CD4-positive, alpha-beta memory T cell (primary cell): Measurements from ENCODE around the gene TEKT1. TPM values are rescaled to one million over a fixed set of nuclear protein-coding genes. Genes with fewer than 3 reads are reported as not detected.

Experiments
- CTCF ChIA-PET: fragments of 350-600 bp; sonication (Branson Sonifier 250); formaldehyde crosslinking; loops from one replicate; lab custom pipeline; 2021; ENCODE audit warnings: inconsistent platforms; ENCODE audit not compliant: partially characterized antibody; lab: Charles Lee
- POLR2A ChIA-PET: fragments of 350-600 bp; sonication (Branson Sonifier 250); formaldehyde crosslinking; loops from one replicate; lab custom pipeline; 2021; ENCODE audit not compliant: partially characterized antibody; lab: Charles Lee
- DNase-seq, 5 donors: peaks; one replicate each; pipeline versions ENCODE4 v3.0.0 to v3.0.0-alpha.2; 2020 to 2022; ENCODE audit warnings: mixed read lengths in 1 of 5
- H3K27ac ChIP-seq: one replicate; pipeline ENCODE4 v1.7.0; 2013; ENCODE audit warnings: low read depth, low read length
- H3K27me3 ChIP-seq: 2 replicates; pipeline ENCODE4 v1.7.0; 2013; ENCODE audit warnings: mild to moderate bottlenecking, low read length, moderate library complexity; ENCODE audit not compliant: insufficient read depth
- H3K36me3 ChIP-seq: 2 replicates; pipeline ENCODE4 v1.7.0; 2013; ENCODE audit warnings: mild to moderate bottlenecking, low read length, moderate library complexity; ENCODE audit not compliant: insufficient read depth
- H3K4me1 ChIP-seq: 2 replicates; pipeline ENCODE4 v1.7.0; 2013; ENCODE audit warnings: mild to moderate bottlenecking, low read length, moderate library complexity; ENCODE audit not compliant: insufficient read depth
- H3K4me3 ChIP-seq, 2 donors: one replicate each; pipeline ENCODE4 v1.7.0; 2013; ENCODE audit warnings: low read length in 2 of 2, mild to moderate bottlenecking in 1 of 2
- H3K9me3 ChIP-seq, 2 donors: one replicate each; pipeline ENCODE4 v1.7.0; 2013; ENCODE audit warnings: low read length in 2 of 2, control low read depth in 1 of 2; ENCODE audit not compliant: control insufficient read depth in 1 of 2
- H3K27ac Mint-ChIP-seq, 7 donors: one replicate each; pipeline ENCODE4 v1.8.0; 2020 to 2021; ENCODE audit warnings: mixed read lengths in 7 of 7, mild to moderate bottlenecking in 6 of 7, inconsistent platforms in 3 of 7, moderate library complexity in 3 of 7
- H3K27me3 Mint-ChIP-seq, 2 donors: one replicate each; pipeline ENCODE4 v1.8.0; 2020 to 2021; ENCODE audit warnings: mixed read lengths in 2 of 2
- H3K36me3 Mint-ChIP-seq, 2 donors: one replicate each; pipeline ENCODE4 v1.8.0; 2020 to 2021; ENCODE audit warnings: mixed read lengths in 2 of 2, inconsistent platforms in 1 of 2, mild to moderate bottlenecking in 1 of 2
- H3K4me1 Mint-ChIP-seq, 4 donors: one replicate each; pipeline ENCODE4 v1.8.0; 2020 to 2021; ENCODE audit warnings: mixed read lengths in 4 of 4, mild to moderate bottlenecking in 1 of 4
- H3K4me3 Mint-ChIP-seq, 8 donors: one replicate each; pipeline ENCODE4 v1.8.0; 2020 to 2021; ENCODE audit warnings: mixed read lengths in 8 of 8, mild to moderate bottlenecking in 7 of 8, moderate library complexity in 6 of 8, inconsistent platforms in 3 of 8
- H3K9me3 Mint-ChIP-seq, 8 donors: one replicate each; pipeline ENCODE4 v1.8.0; 2020 to 2021; ENCODE audit warnings: mixed read lengths in 8 of 8, mild to moderate bottlenecking in 5 of 8, inconsistent platforms in 3 of 8, moderate library complexity in 1 of 8
- intact Hi-C: fragments of 100-400 bp; cut with micrococcal nuclease; formaldehyde crosslinking; loops from one replicate; pipeline ENCODE4 v1.15.1; 2023
- polyA plus RNA-seq, 2 donors: library from polyadenylated mRNA; unstranded; fragments of 300-500 nt; fragmentation: Illumina TruSeq; gene quantifications; one replicate each; pipeline ENCODE4 v1.2.3, GENCODE V29; 2021
- total RNA-seq, 2 experiments: library from RNA; stranded (reverse); gene quantifications; one replicate each; pipeline ENCODE4 v1.2.3, GENCODE V29; 2021

Gene TEKT1
- total and polyA plus RNA-seq, 4 experiments from 2014 or later: not detected

GRCh38 chr17:6796887-6797490 lies 34.5 kb downstream of the TEKT1 start:
- no peaks in the 10 kb centered on the region for H3K36me3 Mint-ChIP-seq
- no peak overlapping the region for H3K27ac ChIP-seq

GRCh38 chr17:6796017-6796886 lies 35.3 kb downstream of the TEKT1 start:
- H3K4me1 Mint-ChIP-seq: no peaks in the 10 kb centered on the region
- ChIA-PET POLR2A (no interaction called here), CTCF (no interaction called here)
- Histone ChIP-seq H3K4me3 (no peak overlapping the region), H3K4me1 (no peaks in the 10 kb centered on the region), H3K27ac (no peak overlapping the region), H3K27me3 (no peaks in the 10 kb centered on the region), H3K36me3 (no peaks in the 10 kb centered on the region), H3K9me3 (no peaks in the 10 kb centered on the region)
- no peak overlapping the region for H3K27ac Mint-ChIP-seq
- H3K27me3 Mint-ChIP-seq: peaks cover 12 to 14% of the 10 kb centered on the region in 2 donors
- H3K36me3 Mint-ChIP-seq: no peaks in the 10 kb centered on the region
- no peaks in the 10 kb centered on the region for H3K9me3 Mint-ChIP-seq
- intact Hi-C loops: no loop called here
- DNase-seq: no peak
- H3K4me3 Mint-ChIP-seq: no peak overlapping the region

More at GRCh38 chr17:6796887-6797490, 34.5 kb downstream of the TEKT1 start:
- H3K9me3 Mint-ChIP-seq: no peaks in the 10 kb centered on the region
- H3K4me1 Mint-ChIP-seq: no peaks in the 10 kb centered on the region
- ChIA-PET CTCF (no interaction called here), POLR2A (no interaction called here)
- H3K9me3 ChIP-seq: no peaks in the 10 kb centered on the region
- H3K36me3 ChIP-seq: no peaks in the 10 kb centered on the region
- no peak overlapping the region for H3K4me3 ChIP-seq
- H3K27me3 ChIP-seq: no peaks in the 10 kb centered on the region
- no peak for DNase-seq
- no peaks in the 10 kb centered on the region for H3K4me1 ChIP-seq
- H3K27ac Mint-ChIP-seq: no peak overlapping the region
- H3K27me3 Mint-ChIP-seq: peaks cover 8 to 11% of the 10 kb centered on the region in 2 donors
- H3K4me3 Mint-ChIP-seq: no peak overlapping the region
- intact Hi-C loops: no loop called here

- CTCF ChIA-PET: no interaction called here
- Mint-ChIP-seq H3K27ac (no peak overlapping the region), H3K4me3 (no peak overlapping the region), H3K9me3 (no peaks in the 10 kb centered on the region), H3K4me1 (no peaks in the 10 kb centered on the region), H3K36me3 (no peaks in the 10 kb centered on the region), H3K27me3 (peaks cover 23 to 26% of the 10 kb centered on the region in 2 donors)
- Histone ChIP-seq H3K4me1 (no peaks in the 10 kb centered on the region), H3K27ac (no peak overlapping the region), H3K4me3 (no peak overlapping the region), H3K36me3 (no peaks in the 10 kb centered on the region), H3K9me3 (no peaks in the 10 kb centered on the region), H3K27me3 (no peaks in the 10 kb centered on the region)
- POLR2A ChIA-PET: no interaction called here
- no peak for DNase-seq
- intact Hi-C loops: no loop called here
Observed at GRCh38 chr17:6793748-6794493, 37.6 kb downstream of the TEKT1 start.

- H3K27ac Mint-ChIP-seq: no peak overlapping the region
- ChIA-PET POLR2A (no interaction called here), CTCF (no interaction called here)
- peaks cover 42 to 48% of the 10 kb centered on the region in 2 donors for H3K27me3 Mint-ChIP-seq
- intact Hi-C loops: no loop called here
- H3K4me3 ChIP-seq: no peak overlapping the region
- H3K36me3 ChIP-seq: no peaks in the 10 kb centered on the region
- H3K27me3 ChIP-seq: no peaks in the 10 kb centered on the region
- peaks cover 0 to 5% (median 0%) of the 10 kb centered on the region in 4 donors for H3K4me1 Mint-ChIP-seq
- no peaks in the 10 kb centered on the region for H3K36me3 Mint-ChIP-seq
- no peaks in the 10 kb centered on the region for H3K9me3 ChIP-seq
- H3K4me3 Mint-ChIP-seq: no peak overlapping the region
- H3K27ac ChIP-seq: no peak overlapping the region
- peaks cover 5% of the 10 kb centered on the region for H3K4me1 ChIP-seq
- H3K9me3 Mint-ChIP-seq: peaks cover 0 to 23% (median 6%) of the 10 kb centered on the region in 8 donors
- DNase-seq: no peak
Observed at GRCh38 chr17:6789146-6789545, 42.4 kb downstream of the TEKT1 start.

GRCh38 chr17:6787081-6787693 lies 44.3 kb downstream of the TEKT1 start:
- intact Hi-C loops: no loop called here
- Mint-ChIP-seq H3K36me3 (no peaks in the 10 kb centered on the region), H3K27me3 (peaks cover 42 to 45% of the 10 kb centered on the region in 2 donors), H3K9me3 (peaks cover 0 to 42% (median 23%) of the 10 kb centered on the region in 8 donors), H3K4me1 (peaks cover 0 to 5% (median 0%) of the 10 kb centered on the region in 4 donors), H3K27ac (no peak overlapping the region), H3K4me3 (no peak overlapping the region)
- DNase-seq: no peak
- Histone ChIP-seq H3K27ac (no peak overlapping the region), H3K4me3 (no peak overlapping the region), H3K9me3 (no peaks in the 10 kb centered on the region), H3K4me1 (peaks cover 5% of the 10 kb centered on the region), H3K36me3 (no peaks in the 10 kb centered on the region), H3K27me3 (no peaks in the 10 kb centered on the region)
- ChIA-PET CTCF (no interaction called here), POLR2A (no interaction called here)

GRCh38 chr17:6786618-6787017 lies 44.9 kb downstream of the TEKT1 start:
- H3K9me3 ChIP-seq: no peaks in the 10 kb centered on the region
- no peak overlapping the region for H3K4me3 Mint-ChIP-seq
- no peaks in the 10 kb centered on the region for H3K36me3 ChIP-seq
- peaks cover 0 to 5% (median 0%) of the 10 kb centered on the region in 4 donors for H3K4me1 Mint-ChIP-seq
- ChIA-PET CTCF (no interaction called here), POLR2A (no interaction called here)
- peaks cover 45 to 47% of the 10 kb centered on the region in 2 donors for H3K27me3 Mint-ChIP-seq
- no peaks in the 10 kb centered on the region for H3K36me3 Mint-ChIP-seq
- no peaks in the 10 kb centered on the region for H3K27me3 ChIP-seq
- peaks cover 0 to 48% (median 29%) of the 10 kb centered on the region in 8 donors for H3K9me3 Mint-ChIP-seq
- intact Hi-C loops: no loop called here
- H3K27ac ChIP-seq: no peak overlapping the region
- no peak overlapping the region for H3K4me3 ChIP-seq
- DNase-seq: no peak
- H3K27ac Mint-ChIP-seq: no peak overlapping the region
- peaks cover 5% of the 10 kb centered on the region for H3K4me1 ChIP-seq

GRCh38 chr17:6782244-6782643 lies 49.3 kb downstream of the TEKT1 start:
- no peak for DNase-seq
- Histone ChIP-seq H3K4me1 (peaks cover 5% of the 10 kb centered on the region), H3K27ac (no peak overlapping the region), H3K4me3 (no peak overlapping the region), H3K36me3 (no peaks in the 10 kb centered on the region), H3K9me3 (no peaks in the 10 kb centered on the region), H3K27me3 (peaks cover 10% of the 10 kb centered on the region)
- peaks cover 2 to 71% (median 47%) of the 10 kb centered on the region in 8 donors for H3K9me3 Mint-ChIP-seq
- H3K4me1 Mint-ChIP-seq: peaks cover 0 to 5% (median 0%) of the 10 kb centered on the region in 4 donors
- H3K27me3 Mint-ChIP-seq: peaks cover 34 to 40% of the 10 kb centered on the region in 2 donors
- H3K27ac Mint-ChIP-seq: no peak overlapping the region
- H3K4me3 Mint-ChIP-seq: no peak overlapping the region
- intact Hi-C loops: no loop called here
- POLR2A ChIA-PET: no interaction called here
- H3K36me3 Mint-ChIP-seq: no peaks in the 10 kb centered on the region
- CTCF ChIA-PET: no interaction called here
